H1 (cell line): ENCODE results near the gene PARD3. TPM values are rescaled to one million over a fixed set of nuclear protein-coding genes. Genes with fewer than 3 reads are reported as not detected.

Source experiments
- CHD1 ChIP-seq: IDR thresholded peaks from 2 replicates; pipeline ENCODE4 v1.6.1; 2012; ENCODE audit warnings: low read depth, low read length, improper control_type of control experiment
- polyA plus RNA-seq, 7 experiments: library from polyadenylated mRNA; depleted of rRNA in 3 of 7; stranded (reverse) in 5 of 7; unstranded in 2 of 7; fragments of >200 nt in 5 of 7; fragments of 200-250 nt in 2 of 7; gene quantifications; 1 replicate in 5 of 7; 2 replicates in 1 of 7; 4 replicates in 1 of 7; pipeline versions ENCODE4 v1.2.1 to v1.2.3, GENCODE V29; 2011 to 2013; ENCODE audit warnings: missing spikeins in 2 of 7, mixed read lengths in 2 of 7
- total RNA-seq: library from RNA; stranded (reverse); fragmentation: NEBNext Ultra II Directional; extraction: Animal tissue kit (Norgen Biotek cat#: 25700); gene quantifications from 2 replicates; pipeline ENCODE4 v1.2.1, GENCODE V29; 2021

PARD3 gene
- total and polyA plus RNA-seq, 2 of the 8 experiments (the other 6 are each of a cell fraction or from before 2014, with no cell fraction given): 19.7 to 49.1 TPM

DNA sequence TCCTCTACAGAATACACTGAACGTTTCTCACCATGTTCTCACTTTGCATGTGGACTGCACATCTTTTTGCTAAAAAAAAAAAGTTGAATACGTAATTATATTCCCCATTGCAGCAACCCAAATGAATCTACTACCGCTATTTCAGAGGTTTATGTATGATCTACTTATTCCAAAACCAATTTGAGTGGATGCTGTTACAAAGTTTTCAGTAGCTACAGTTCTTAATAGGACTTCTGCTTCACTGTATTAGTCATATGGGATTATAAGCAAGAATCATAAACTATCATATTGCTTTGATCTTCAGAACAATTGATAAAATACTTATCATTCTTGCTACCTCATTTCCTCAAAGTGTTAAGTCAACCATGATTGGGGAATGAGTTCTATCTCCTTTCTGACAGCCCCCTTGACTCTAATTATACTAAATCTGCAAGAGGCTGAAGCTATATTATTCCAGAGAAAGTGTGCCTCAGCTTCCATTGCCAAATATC, 257.0 kb downstream of the PARD3 start (continued):
- no peak for TF ChIP-seq CHD1
